Hepatocyte (in vitro differentiated cells): Measurements from ENCODE around the gene CNNM4.

Source experiments
- CTCF ChIP-seq: fragments of 200-600 bp; sonication (generic); IDR thresholded peaks from 2 replicates; pipeline ENCODE4 v1.5.1; 2016; ENCODE audit warnings: antibody characterized with exemption, mild to moderate bottlenecking; ENCODE audit not compliant: poor library complexity
- EZH2 ChIP-seq: fragments of 200-600 bp; sonication (generic); IDR thresholded peaks from 2 replicates; pipeline ENCODE4 v1.6.1; 2016; ENCODE audit warnings: antibody characterized with exemption, mild to moderate bottlenecking, borderline replicate concordance
- EZH2phosphoT487 ChIP-seq: fragments of 200-600 bp; sonication (generic); IDR thresholded peaks from one replicate; pipeline ENCODE4 v1.6.1; 2018; ENCODE audit warnings: antibody characterized with exemption, mild to moderate bottlenecking, low read depth, moderate library complexity; ENCODE audit not compliant: unreplicated experiment, severe bottlenecking

DNA sequence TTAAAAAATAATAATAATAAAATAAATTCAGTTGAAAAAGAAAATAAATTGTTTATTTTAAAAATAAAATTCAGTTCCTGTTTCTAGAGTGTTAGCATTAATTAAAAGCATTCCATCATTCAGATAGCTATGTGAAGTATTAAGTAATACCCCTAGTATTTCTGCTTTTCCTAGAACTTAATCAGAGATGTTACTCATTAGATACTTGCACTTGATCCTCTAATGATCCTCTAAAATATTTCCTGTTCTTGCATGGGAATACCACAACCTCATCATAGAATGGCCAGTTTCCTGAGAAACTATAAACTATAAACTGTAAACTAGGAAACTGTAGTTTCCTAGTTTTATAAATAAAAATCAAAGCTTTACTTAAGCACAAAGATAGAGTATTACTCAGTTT lies 44.3 kb downstream of the CNNM4 start:
- TF ChIP-seq CTCF (no peak), EZH2phosphoT487 (no peak), EZH2 (no peak)
